EH (cell line): ENCODE measurements around the gene ABHD6.
"Not testable (repeated sequence)": the region's sequence is repeated elsewhere in the genome, so short reads cannot be mapped to it uniquely, and the experiment has no call there.

Experiments used
- DNase-seq: peaks from one replicate; pipeline ENCODE4 v3.0.0-alpha.2; 2015; ENCODE audit warnings: low read depth

ABHD6 gene

GRCh38 chr3:58323529-58324390 is 86.2 kb downstream of the ABHD6 start:
- DNase-seq: no peak

GRCh38 chr3:58324391-58325390 is 87.1 kb downstream of the ABHD6 start:
- DNase-seq: no peak

- DNase-seq: no peak
Observed at GRCh38 chr3:58325525-58325992, 88.0 kb downstream of the ABHD6 start.

DNA sequence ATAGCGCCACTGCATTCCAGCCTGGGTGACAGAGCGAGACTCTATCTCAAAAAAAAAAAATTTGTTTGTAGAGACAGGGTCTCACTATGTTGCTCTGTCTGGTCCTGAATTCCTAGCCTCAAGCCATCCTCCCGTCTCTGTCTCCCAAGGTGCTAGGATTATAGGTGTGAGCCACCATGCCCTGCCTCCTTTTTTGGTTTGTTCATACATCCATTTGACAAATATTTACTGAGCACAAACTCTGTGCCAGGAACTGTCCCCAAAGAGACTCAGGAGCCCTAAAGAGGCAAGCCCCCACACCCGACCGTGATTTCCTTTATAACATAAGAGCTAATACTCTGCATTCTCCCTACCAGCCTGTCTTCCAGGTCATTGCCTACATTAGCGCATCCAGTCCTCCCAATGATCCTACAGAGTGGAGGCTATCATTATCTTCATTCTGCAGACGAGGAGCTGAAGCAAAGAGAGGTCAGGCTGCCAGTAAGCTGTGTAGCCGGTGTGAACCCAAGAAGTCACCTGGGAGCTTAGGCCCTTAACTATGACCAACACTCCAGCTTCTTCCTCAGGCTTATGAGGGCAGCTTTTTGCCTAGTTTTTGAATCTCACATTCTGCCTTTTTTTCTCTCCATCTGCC is 88.8 kb downstream of the ABHD6 start:
- DNase-seq: no peak

DNA sequence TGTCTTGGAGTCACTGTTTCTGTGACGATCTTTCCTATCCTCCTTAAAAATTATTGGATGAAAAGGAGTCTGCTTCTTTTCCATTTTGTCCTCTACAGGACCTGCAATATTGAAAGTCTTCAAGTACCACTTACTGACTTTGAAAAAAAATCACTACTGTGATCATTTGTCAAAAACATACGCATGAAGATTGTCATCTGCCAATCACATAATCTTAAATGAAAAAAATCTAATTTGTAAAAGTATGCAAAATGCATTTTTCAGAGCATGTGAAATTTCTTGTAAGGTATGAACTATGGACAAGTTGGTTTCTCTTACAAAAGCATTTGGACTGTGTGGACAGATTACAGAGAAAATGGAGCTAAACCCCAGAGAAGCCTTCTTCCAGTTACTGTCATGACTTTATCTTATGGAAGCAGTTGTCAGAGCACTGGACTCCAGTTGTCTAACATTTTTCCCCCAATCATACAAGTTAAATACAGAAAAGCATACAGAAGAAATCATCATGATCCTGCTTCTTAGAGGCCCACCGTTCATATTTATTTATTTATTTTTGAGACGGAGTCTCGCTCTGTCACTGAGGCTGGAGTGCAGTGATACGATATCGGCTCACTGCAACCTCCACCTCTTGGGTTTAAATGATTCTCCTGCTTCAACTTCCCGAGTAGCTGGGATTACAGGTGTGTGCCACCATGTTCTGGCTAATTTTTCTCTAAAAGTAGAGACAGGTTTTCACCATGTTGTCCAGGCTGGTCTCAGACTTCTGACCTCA is 91.7 kb downstream of the ABHD6 start:
- DNase-seq: no peak

- DNase-seq: no peak
Observed at GRCh38 chr3:58329922-58330413, 92.4 kb downstream of the ABHD6 start.

DNA sequence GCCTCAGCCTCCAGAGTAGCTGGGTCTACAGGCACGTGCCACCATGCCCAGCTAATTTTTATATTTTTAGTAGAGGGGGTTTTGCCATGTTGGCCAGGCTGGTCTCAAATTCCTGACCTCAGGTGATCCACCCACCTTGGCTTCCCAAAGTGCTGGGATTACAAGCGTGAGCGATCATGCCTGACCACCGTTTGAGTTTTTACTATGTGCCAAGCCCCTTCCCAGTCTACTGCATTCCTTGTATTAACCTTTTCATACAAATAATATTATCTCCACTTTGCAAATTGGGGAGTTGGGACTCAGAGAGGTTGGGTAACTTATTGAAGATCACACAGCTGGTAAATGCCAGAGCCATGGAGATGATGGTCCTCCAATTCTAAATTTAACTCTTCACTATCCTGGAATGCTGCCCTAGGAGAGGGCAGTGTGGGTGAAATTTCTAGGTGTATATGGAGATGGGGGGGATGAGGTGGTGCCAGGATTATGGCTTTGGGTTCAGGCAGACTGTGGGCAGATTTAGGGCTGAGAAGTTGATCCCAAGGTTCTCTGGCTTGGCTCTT is 94.1 kb downstream of the ABHD6 start:
- DNase-seq: no peak

DNA sequence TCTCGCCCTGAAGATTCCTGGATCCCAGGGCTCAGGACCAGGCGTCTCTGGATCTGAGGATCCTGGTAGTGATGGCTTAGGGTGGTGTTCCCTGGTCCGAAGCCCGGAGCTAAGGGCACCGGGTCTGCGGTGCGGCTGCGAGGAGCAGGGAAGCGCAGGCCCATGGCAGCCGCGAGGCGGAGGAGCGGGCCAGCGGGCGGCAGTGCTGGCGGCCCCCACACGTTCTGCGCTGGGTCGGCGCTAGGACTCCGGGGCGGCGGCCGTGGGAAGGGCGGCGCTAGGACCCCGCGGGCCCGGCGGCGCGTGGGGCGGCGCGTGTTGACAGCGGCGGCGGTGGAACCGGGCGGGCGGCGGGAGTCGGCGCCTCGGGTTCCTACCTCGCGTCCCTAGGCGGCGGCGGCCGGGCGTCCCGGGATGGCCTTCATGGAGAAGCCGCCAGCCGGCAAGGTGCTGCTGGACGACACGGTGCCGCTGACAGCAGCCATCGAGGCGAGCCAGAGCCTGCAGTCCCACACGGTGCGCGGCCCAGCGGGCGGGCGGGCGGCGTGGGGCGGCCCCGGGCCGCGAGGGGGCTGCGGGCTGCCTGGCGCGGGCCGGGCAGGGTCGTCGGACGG is 95.1 kb downstream of the ABHD6 start, which contains the start of gene PXK:
TSS of gene PXK (plus strand) at position 318 of the 614 bp plus-strand sequence. CDS start at position 415, 97 bp downstream.
- peak; percentile 80 for DNase-seq

DNA sequence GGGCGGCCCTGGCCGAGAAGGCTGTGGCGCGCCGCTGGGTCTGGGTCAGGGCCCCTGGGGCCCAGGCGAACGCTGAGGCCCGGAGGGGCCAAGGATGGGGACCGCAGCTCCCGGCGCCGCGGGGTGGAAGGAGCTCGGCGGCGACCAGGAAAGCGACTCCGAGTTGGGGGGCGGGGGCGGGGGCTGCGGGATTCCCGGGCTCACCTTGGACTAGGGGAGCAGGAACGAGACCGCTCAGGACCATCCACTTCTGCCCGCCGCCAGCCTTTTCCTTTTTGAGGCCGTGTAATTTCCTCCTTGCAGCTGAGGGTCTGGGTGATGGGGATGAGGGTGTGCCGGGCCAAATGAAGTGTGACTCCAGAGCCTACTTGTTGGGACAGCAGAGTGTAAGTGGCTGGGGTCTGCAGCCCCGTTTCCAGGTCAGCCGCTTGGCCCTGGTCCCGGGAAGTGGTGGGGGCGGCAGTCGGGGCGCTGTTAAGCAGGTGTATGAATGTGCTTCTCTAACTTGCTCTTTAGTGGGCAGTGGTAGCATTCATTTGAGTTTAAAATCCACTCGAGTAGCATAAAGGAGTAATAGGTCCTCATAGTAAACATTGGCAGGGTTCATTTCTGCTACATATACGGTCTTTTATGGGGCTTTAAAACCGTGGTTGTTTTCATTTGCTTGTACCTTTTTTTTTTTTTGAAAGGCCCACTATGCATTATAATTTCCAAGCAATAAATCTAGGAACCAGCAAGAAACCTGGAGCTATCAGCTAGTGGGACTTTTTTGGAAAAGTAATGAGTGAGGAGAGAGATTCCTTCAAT is 95.8 kb downstream of the ABHD6 start:
- DNase-seq: peak; percentile 18

DNA sequence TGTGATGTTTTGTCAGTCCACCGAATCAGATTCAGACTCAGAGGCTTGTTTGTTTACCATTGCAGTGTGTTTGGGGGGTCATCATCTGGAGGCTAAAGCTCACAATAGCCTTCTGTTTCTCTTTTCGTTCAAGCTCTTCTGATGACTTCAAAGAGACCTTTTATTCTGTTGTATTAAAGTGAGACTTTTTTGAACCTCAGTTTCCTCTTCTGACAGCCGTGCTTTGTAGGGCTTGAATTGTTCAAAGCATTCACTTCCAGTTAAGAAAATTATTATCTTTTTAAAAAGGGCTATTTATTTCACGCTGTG is 96.4 kb downstream of the ABHD6 start:
- DNase-seq: no peak

DNA sequence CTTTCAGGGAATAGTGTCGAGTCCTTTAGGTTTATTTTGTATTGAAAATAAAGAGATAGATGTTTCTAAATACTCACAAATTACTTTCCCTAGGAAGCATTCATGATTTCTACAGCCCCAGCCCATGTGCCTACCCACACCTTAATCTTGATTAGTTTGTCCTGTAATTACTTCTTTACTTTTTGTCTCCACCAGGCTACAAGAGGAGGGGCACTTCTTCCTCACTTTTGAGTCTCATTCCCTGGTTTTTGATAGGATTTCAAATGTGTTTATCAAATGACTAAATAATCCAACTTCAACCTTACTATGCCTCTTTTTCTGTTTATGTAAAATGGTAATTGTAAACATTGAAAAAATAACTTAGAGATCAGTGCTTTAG is 96.9 kb downstream of the ABHD6 start:
- DNase-seq: no peak

GRCh38 chr3:58335652-58335947 is 98.0 kb downstream of the ABHD6 start:
- DNase-seq: no peak

- DNase-seq: peak; percentile 90
Observed at GRCh38 chr3:58336135-58336882, 98.7 kb downstream of the ABHD6 start.

DNA sequence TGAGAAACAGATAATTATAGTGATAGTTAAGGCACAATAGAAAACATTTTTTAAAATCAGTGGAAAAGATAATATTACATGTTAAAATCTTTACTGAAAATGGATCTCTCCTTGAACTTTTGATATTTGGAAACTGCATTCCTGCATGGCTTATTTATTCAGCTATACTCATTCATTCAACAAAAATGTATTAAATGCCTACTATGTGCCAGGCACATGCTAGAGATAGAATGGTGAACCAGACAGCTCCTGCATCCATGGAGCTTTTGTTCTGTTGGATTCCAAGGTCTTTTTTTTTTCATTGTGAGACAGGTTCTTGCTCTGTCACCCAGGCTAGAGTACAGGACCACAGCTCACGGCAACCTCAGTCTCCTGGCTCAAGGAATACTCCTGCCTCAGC is 99.6 kb downstream of the ABHD6 start:
- DNase-seq: no peak

DNA sequence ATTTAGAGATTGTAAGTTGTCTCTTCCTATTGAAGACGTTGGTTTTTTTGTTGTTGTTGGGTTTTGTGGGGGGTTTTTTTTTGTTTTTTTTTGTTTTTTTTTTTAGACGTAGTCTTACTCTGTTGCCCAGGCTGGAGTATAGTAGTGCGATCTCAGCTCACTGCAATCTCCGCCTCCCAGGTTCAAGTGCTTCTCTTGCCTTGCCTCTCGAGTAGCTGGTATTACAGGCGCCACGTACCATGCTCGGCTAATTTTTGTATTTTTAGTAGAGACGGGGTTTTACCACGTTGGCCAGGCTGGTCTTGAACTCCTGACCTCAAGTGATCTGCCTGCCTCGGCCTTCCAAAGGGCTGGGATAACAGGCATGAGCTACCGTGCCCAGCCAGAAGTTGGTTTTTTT is 101.6 kb downstream of the ABHD6 start:
- DNase-seq: not testable (repeated sequence)

DNA sequence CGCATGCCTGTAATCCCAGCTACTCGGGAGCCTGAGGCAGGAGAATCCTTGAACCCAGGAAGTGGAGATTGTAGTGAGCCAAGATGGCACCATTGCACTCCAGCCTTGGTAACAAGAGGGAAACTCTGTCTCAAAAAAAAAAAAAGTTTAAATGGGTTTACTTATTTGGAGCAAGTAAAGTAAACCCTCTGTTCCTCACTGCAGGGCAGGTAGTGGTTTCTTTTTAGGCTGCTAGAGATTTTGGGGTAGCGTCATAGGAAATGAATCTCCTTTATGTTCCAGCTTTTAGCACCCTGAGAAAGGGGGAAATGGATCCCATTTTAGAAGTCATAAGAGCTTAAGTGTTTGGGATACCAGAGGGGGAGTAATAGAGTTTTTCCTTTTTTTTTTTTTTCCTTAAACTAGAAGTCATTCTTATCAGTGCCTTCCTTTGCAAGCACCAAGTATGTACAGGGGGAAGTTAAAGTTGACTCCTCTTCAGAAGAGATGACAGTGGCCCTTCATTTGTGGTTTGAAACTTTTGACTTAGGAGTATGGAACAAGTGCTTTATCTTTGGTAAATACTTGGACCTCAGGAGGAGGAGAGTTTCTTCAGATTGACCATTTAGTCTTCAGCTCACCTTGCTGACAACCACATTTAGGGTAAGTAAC is 103.1 kb downstream of the ABHD6 start:
- no peak for DNase-seq

DNA sequence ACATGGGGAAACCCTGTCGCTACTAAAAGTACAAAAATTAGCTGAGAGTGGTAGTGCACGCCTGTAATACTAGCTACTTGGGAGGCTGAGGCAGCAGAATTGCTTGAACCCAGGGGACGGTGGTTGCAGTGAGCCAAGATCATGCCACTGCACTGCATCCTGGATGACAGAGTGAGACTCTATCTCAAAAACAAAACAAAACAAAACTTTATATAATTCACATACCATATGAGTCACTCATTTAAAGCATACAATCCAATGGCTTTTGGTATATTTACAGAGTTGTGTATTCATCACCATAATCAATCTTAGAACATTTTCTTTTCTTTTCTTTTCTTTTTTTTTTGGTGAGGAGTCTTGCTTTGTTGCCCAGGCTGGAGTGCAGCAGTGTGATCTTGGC is 103.8 kb downstream of the ABHD6 start:
- peak; percentile 55 for DNase-seq

DNA sequence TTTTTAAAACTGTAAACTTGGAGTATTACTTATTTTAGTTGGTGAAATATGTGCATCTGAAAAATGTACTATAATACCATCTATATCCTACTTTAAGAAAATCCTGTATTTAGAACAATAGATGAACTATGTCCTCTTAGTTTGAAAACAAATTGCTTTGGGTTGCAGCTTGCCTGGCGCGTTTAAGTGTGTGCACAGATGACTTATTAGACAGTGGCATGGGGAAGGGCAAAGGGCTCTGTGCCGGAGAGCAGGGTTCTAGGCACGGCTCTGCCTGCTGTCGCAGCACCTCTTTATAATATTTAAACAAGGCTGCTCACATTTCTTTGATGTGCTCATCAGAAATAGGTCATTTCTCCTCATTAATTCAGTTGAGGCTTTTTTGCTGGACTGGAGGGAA is 105.1 kb downstream of the ABHD6 start:
- DNase-seq: no peak
